Keratinocyte (primary cell): ENCODE data around the gene PRICKLE4. TPM values are rescaled to one million over a fixed set of nuclear protein-coding genes. Genes with fewer than 3 reads are reported as not detected.

Experiments used
- DNase-seq: peaks from one replicate; pipeline ENCODE4 v3.0.0-alpha.2; 2011; ENCODE audit warnings: low read depth, missing footprints, low spot score
- FAIRE-seq: peaks from 2 replicates; lab custom pipeline; 2011; peaks lifted over from hg19 to GRCh38; lab: Jason Lieb, UNC
- H2AFZ ChIP-seq: 2 replicates; pipeline ENCODE4 v1.6.0; 2012; ENCODE audit warnings: low read length, control low read depth, inconsistent platforms; ENCODE audit not compliant: control insufficient read depth
- H3K27ac ChIP-seq: 2 replicates; pipeline ENCODE4 v1.5.1; 2011; ENCODE audit warnings: low read length; ENCODE audit not compliant: control insufficient read depth, insufficient read depth
- H3K27me3 ChIP-seq: 3 replicates; pipeline ENCODE4 v1.6.0; 2011; ENCODE audit warnings: low read length; ENCODE audit not compliant: control insufficient read depth, insufficient read depth; ENCODE audit errors: extremely low read depth
- H3K36me3 ChIP-seq, 2 experiments: 2 replicates in 1 of 2; 3 replicates in 1 of 2; pipeline ENCODE4 v1.5.1; 2011; ENCODE audit warnings: low read length in 2 of 2, mild to moderate bottlenecking in 1 of 2; ENCODE audit not compliant: control insufficient read depth in 2 of 2, insufficient read depth in 2 of 2; ENCODE audit errors: extremely low read depth in 1 of 2
- H3K4me1 ChIP-seq: 3 replicates; pipeline ENCODE4 v1.5.1; 2011; ENCODE audit warnings: low read length; ENCODE audit not compliant: control insufficient read depth, insufficient read depth; ENCODE audit errors: extremely low read depth
- H3K4me2 ChIP-seq: 3 replicates; pipeline ENCODE4 v1.6.0; 2011; ENCODE audit warnings: low read depth, low read length; ENCODE audit not compliant: control insufficient read depth, insufficient read depth; ENCODE audit errors: extremely low read depth
- H3K4me3 ChIP-seq, 3 experiments: fragments of 200-600 bp in 1 of 3; sonication (generic) in 1 of 3; 2 replicates in 2 of 3; 3 replicates in 1 of 3; pipeline ENCODE4 v1.5.1; 2011 to 2016; ENCODE audit warnings: low read length in 3 of 3, mild to moderate bottlenecking in 3 of 3, control low read depth in 2 of 3, inconsistent platforms in 1 of 3, low read depth in 1 of 3, mixed read lengths in 1 of 3, mixed run types in 1 of 3, moderate library complexity in 1 of 3; ENCODE audit not compliant: control insufficient read depth in 2 of 3, insufficient read depth in 2 of 3; ENCODE audit errors: extremely low read depth in 1 of 3
- H3K79me2 ChIP-seq: 2 replicates; pipeline ENCODE4 v1.6.0; 2012; ENCODE audit warnings: low read length; ENCODE audit not compliant: control insufficient read depth, insufficient read depth
- H3K9ac ChIP-seq: 3 replicates; pipeline ENCODE4 v1.6.0; 2011; ENCODE audit warnings: low read length; ENCODE audit not compliant: control insufficient read depth, insufficient read depth; ENCODE audit errors: extremely low read depth
- H3K9me1 ChIP-seq: 3 replicates; pipeline ENCODE4 v1.6.0; 2011; ENCODE audit warnings: low read length; ENCODE audit not compliant: control insufficient read depth, insufficient read depth; ENCODE audit errors: extremely low read depth
- H3K9me3 ChIP-seq: 2 replicates; pipeline ENCODE4 v1.5.1; 2012; ENCODE audit warnings: low read depth, low read length; ENCODE audit not compliant: control insufficient read depth
- H4K20me1 ChIP-seq: 3 replicates; pipeline ENCODE4 v1.6.0; 2011; ENCODE audit warnings: low read length; ENCODE audit not compliant: control insufficient read depth, insufficient read depth; ENCODE audit errors: extremely low read depth
- EZH2 ChIP-seq: IDR thresholded peaks from one replicate; pipeline ENCODE4 v1.6.1; 2012; ENCODE audit warnings: inconsistent platforms, mild to moderate bottlenecking, low read length, moderate library complexity
- dilution Hi-C: fragments of 300-500 bp; cut with MboI; formaldehyde crosslinking; loops from one replicate; pipeline ENCODE4 v1.7.0; 2020; ENCODE audit warnings: low sequenced_read_pairs; ENCODE audit not compliant: extremely low pct_ligation_motif_present
- polyA plus RNA-seq, 5 experiments: library from polyadenylated mRNA; depleted of rRNA in 3 of 5; stranded (reverse) in 3 of 5; stranded (forward) in 1 of 5; unstranded in 1 of 5; fragments of >200 nt; gene quantifications; 1 replicate in 1 of 5; 2 replicates in 3 of 5; 3 replicates in 1 of 5; pipeline versions ENCODE4 v1.2.1 to v1.2.3, GENCODE V29; 2011 to 2012; ENCODE audit warnings: missing spikeins in 2 of 5, low read depth in 1 of 5, low replicate concordance in 1 of 5
- TF ChIP-seq, protein P1 (sequence below), 3 experiments: IDR thresholded peaks in 1 of 3; conservative IDR thresholded peaks in 1 of 3; optimal IDR thresholded peaks in 1 of 3; 2 replicates in 2 of 3; 3 replicates in 1 of 3; pipeline versions ENCODE3 to v1.5.1; 2011; ENCODE audit warnings: low read length in 3 of 3, mild to moderate bottlenecking in 3 of 3, moderate library complexity in 2 of 3, control low read depth in 1 of 3, inconsistent platforms in 1 of 3; ENCODE audit not compliant: insufficient read depth in 2 of 3; ENCODE audit errors: extremely low read depth in 1 of 3

PRICKLE4 gene
- polyA plus RNA-seq, 1 donor (not counting 4 experiments of a cell fraction or from before 2014, with no cell fraction given) = 0.13 TPM

GRCh38 chr6:41740366-41741162 lies 40.0 kb upstream of the PRICKLE4 start:
- FAIRE-seq = no peak
- Histone ChIP-seq H4K20me1 (no peaks in the 10 kb centered on the region), H3K79me2 (no peaks in the 10 kb centered on the region), H3K9me3 (no peaks in the 10 kb centered on the region), H3K27ac (no peak overlapping the region), H2AFZ (no peak overlapping the region), H3K27me3 (no peaks in the 10 kb centered on the region), H3K9me1 (no peaks in the 10 kb centered on the region), H3K4me3 (no peak overlapping the region), H3K4me2 (no peak overlapping the region), H3K4me1 (peaks cover 12% of the 10 kb centered on the region), H3K36me3 (no peaks in the 10 kb centered on the region), H3K9ac (no peak overlapping the region)
- dilution Hi-C loops = no loop called here
- DNase-seq = no peak
- TF ChIP-seq, protein P1, sequence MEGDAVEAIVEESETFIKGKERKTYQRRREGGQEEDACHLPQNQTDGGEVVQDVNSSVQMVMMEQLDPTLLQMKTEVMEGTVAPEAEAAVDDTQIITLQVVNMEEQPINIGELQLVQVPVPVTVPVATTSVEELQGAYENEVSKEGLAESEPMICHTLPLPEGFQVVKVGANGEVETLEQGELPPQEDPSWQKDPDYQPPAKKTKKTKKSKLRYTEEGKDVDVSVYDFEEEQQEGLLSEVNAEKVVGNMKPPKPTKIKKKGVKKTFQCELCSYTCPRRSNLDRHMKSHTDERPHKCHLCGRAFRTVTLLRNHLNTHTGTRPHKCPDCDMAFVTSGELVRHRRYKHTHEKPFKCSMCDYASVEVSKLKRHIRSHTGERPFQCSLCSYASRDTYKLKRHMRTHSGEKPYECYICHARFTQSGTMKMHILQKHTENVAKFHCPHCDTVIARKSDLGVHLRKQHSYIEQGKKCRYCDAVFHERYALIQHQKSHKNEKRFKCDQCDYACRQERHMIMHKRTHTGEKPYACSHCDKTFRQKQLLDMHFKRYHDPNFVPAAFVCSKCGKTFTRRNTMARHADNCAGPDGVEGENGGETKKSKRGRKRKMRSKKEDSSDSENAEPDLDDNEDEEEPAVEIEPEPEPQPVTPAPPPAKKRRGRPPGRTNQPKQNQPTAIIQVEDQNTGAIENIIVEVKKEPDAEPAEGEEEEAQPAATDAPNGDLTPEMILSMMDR (optimal IDR thresholded peaks at IDR 0.05 in 1 of 3, IDR thresholded peaks at IDR 0.05 in 1 of 3, conservative IDR thresholded peaks at IDR 0.05 in 1 of 3; ENCODE audit: extremely low read depth in 1 of 3, insufficient read depth in 2 of 3, low read length in 3 of 3) = no peak
- TF ChIP-seq EZH2 = no peak

- FAIRE-seq (no peak), DNase-seq (no peak)
- no peak overlapping the region for H3K4me2 ChIP-seq
- no peaks in the 10 kb centered on the region for H3K79me2 ChIP-seq
- H3K36me3 ChIP-seq = no peaks in the 10 kb centered on the region
- no peaks in the 10 kb centered on the region for H3K9me3 ChIP-seq
- TF ChIP-seq, protein P1 (optimal IDR thresholded peaks at IDR 0.05 in 1 of 3, IDR thresholded peaks at IDR 0.05 in 1 of 3, conservative IDR thresholded peaks at IDR 0.05 in 1 of 3; ENCODE audit: extremely low read depth in 1 of 3, insufficient read depth in 2 of 3, low read length in 3 of 3) = no peak
- no peak for TF ChIP-seq EZH2
- no peaks in the 10 kb centered on the region for H4K20me1 ChIP-seq
- H3K27me3 ChIP-seq = no peaks in the 10 kb centered on the region
- no peak overlapping the region for H3K9ac ChIP-seq
- no peak overlapping the region for H2AFZ ChIP-seq
- dilution Hi-C loops = no loop called here
- peaks cover 7% of the 10 kb centered on the region for H3K4me1 ChIP-seq
- H3K27ac ChIP-seq = no peak overlapping the region
- H3K9me1 ChIP-seq = no peaks in the 10 kb centered on the region
- H3K4me3 ChIP-seq = no peak overlapping the region
Measured at GRCh38 chr6:41741625-41742490, 38.7 kb upstream of the PRICKLE4 start.
